ENCODE results near the gene RNF44.

RNF44 gene

DNA sequence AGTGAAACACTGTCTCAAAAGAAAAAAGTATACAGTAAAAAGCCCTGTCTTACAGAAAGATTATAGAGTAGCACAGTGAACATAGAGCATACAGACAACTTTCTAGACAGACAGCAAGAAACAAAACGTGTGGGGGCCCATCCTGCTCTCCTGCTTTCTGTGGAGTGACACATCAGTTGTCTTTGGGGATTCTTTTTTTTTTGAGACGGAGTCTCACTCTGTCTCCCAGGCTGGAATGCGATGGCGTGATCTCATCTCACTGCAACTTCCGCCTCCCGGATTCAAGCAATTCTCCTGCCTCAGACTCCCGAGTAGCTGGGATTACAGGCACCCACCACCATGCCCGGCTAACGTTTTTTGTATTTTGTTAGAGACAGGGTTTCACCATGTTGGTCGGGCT lies 26.8 kb upstream of the RNF44 start:
- TF ChIP-seq ZFX (IDR thresholded peaks at IDR 0.05) (no peak), CTCF (conservative IDR thresholded peaks at IDR 0.05) (no peak)
- H3K27ac ChIP-seq = no peak overlapping the region

DNA sequence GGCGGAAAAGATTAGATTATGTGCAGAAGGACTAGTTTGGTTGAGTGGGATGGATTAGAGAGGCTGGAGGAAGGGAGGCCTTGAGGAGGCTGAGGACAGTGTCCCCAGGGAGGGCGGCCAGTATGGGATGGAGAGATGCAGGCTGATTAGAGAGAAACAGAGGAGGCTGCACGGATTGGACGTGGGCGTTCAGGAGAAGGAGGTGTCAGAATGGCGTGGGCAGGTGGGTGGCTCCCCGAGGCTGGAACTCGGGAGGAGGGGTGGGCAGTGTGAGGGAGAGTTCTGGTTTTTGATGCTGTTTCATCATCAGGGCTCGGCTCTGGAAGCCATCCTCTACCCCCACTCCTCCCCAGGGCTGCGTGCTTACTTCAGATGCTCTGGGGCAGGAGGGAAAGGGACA lies 25.0 kb upstream of the RNF44 start:
- H3K27ac ChIP-seq = no peak overlapping the region
- TF ChIP-seq CTCF (conservative IDR thresholded peaks at IDR 0.05) = no peak
- no peak for TF ChIP-seq ZFX (IDR thresholded peaks at IDR 0.05)

- H3K27ac ChIP-seq = no peak overlapping the region
- TF ChIP-seq CTCF (conservative IDR thresholded peaks at IDR 0.05) = no peak
- no peak for TF ChIP-seq ZFX (IDR thresholded peaks at IDR 0.05)
Measured at GRCh38 chr5:176561259-176561658, 24.1 kb upstream of the RNF44 start.

GRCh38 chr5:176560364-176560763 lies 23.2 kb upstream of the RNF44 start:
- TF ChIP-seq ZFX (IDR thresholded peaks at IDR 0.05) (no peak), CTCF (conservative IDR thresholded peaks at IDR 0.05) (no peak)
- no peak overlapping the region for H3K27ac ChIP-seq

DNA sequence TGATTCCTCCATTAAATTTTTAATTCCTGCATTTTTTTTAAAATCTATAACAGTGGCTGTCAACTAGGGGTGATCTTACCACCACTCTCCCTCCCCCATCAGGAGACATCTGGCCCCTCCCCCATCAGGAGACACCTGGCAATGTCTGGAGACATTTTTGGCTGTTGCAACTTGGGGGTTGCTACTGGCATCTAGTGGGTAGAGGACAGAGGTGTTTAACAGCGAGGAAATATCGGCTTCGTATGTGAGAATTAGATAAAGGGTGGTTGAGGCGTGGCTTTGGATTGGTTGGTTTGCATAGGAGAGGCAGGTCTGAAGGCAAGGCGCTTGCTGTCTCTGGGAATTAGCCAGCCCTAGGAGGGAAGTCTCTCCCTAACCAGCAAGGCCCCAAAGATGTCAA lies 22.5 kb upstream of the RNF44 start:
- TF ChIP-seq CTCF (conservative IDR thresholded peaks at IDR 0.05) (no peak), ZFX (IDR thresholded peaks at IDR 0.05) (no peak)
- no peak overlapping the region for H3K27ac ChIP-seq

- H3K27ac ChIP-seq = no peak overlapping the region
- TF ChIP-seq CTCF (conservative IDR thresholded peaks at IDR 0.05) (no peak), ZFX (IDR thresholded peaks at IDR 0.05) (no peak)
Measured at GRCh38 chr5:176557846-176558245, 20.6 kb upstream of the RNF44 start.

- TF ChIP-seq CTCF (conservative IDR thresholded peaks at IDR 0.05) (no peak), ZFX (IDR thresholded peaks at IDR 0.05) (no peak)
- H3K27ac ChIP-seq = no peak overlapping the region
Measured at GRCh38 chr5:176553260-176554085, 16.3 kb upstream of the RNF44 start.
